AG20443 (cell line): ENCODE data around the gene TNNC2.

Experiments
- DNase-seq: peaks from one replicate; pipeline ENCODE4 v3.0.0; 2012; ENCODE audit warnings: low spot score, mixed read lengths

Gene TNNC2

DNA sequence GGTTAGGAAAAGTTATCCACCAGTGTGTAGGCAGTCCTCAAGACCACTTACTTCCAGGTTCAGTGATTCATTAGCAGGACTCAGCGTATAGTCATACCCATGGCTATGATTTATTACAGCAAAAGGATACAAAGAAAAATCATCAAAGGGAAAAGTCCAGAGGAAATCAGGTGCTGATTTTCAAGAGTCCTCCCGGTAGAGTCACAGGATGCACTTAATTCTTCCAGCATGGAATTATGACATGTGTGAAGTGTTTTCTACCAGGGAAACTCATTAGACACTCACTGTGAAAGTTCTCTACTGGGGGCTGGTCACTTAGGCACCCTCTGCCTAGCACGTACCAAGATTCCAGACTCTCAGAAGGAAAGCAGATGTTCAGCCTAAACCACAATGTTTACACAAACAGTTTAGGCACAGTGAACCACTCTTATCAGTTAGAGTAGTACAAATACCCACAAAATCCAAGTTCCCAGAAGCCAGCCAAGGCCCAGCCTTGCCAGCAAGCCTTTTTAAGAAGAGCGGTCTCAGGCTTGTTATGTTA, 45.7 kb downstream of the TNNC2 start:
- DNase-seq: peak; percentile 52

GRCh38 chr20:45780159-45780558, 47.0 kb downstream of the TNNC2 start:
- DNase-seq: no peak

GRCh38 chr20:45779011-45779915, 47.8 kb downstream of the TNNC2 start:
- DNase-seq: peak; percentile 93

DNA sequence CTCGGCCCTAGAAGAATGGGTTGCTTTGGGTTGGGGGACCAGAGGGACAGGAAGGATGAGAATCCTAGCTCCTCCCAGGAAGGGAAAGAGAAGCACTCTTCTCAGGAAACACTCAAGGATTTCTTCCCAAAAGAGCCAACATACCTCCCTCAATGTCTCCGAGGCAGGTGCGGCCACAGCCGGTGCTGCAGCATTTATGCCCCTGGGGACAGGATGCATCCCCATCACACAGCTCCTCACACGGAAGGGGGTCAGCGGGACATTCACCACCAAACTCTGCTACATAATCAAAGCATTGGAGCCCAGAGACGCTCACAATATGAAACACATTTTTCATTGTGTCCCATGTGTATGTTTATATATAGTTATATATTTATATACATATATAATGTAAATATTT, 50.2 kb downstream of the TNNC2 start:
- DNase-seq: no peak

- DNase-seq: no peak
Measured at GRCh38 chr20:45775411-45775810, 51.7 kb downstream of the TNNC2 start.

DNA sequence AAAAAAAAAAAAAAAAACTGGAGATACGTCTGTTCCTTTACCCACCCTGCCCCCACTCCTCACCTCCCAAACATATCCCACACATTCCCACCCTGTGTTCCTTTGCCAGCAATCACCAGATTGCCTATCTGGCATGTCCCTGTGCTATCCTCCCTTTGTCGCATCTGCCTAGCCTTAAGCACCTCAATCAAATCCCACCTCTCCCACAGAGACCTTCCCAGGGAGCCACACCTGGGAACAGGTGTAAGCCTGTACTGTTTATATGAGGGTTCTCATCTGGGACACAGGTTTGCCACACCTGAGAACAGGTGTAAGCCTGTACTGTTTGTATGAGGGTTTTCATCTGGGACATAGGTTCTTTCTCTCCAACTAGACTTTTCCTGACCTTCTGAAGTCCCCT, 52.2 kb downstream of the TNNC2 start:
- DNase-seq: no peak
